Forelimb muscle (tissue), 1 donor: ENCODE data around the gene RIT1. TPM values are rescaled to one million over a fixed set of nuclear protein-coding genes. Genes with fewer than 3 reads are reported as not detected.
"Not testable (repeated sequence)": the region's sequence is repeated elsewhere in the genome, so short reads cannot be mapped to it uniquely, and the experiment has no call there.

Experiments
- DNase-seq: peaks from one replicate; pipeline ENCODE4 v3.0.0-alpha.2; 2013; ENCODE audit warnings: low read depth
- polyA plus RNA-seq: library from polyadenylated mRNA; unstranded; fragments of 120-200 nt; gene quantifications from one replicate; pipeline ENCODE4 v1.2.1, GENCODE V29; 2013; ENCODE audit not compliant: insufficient read length

The RIT1 gene
- polyA plus RNA-seq, 1 donor, result 25.9 TPM

DNA sequence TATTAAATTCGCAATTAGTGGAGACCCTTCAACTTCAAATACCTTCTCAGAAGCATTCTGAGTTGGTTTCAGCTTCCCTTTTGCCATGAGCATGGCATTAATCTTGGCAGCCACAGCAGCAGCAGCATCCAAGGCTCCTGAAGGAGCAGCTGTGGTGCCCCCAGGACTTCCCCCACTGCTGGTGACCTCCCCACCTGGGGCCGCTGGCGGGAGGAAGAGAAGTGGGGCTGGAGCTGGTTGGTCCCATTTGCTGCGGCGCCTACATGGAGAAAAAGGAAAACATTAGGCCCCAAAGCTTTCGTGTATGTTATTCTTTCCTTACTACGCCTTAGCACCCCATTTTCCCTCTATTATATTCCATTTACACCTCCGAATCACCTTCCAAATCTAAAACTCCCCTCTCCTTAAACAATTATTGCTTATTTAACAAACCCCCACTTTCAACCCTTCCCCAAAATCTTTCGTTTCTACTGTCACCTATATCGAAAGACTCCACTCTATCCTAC, 22.5 kb upstream of the RIT1 start:
- no peak for DNase-seq

DNA sequence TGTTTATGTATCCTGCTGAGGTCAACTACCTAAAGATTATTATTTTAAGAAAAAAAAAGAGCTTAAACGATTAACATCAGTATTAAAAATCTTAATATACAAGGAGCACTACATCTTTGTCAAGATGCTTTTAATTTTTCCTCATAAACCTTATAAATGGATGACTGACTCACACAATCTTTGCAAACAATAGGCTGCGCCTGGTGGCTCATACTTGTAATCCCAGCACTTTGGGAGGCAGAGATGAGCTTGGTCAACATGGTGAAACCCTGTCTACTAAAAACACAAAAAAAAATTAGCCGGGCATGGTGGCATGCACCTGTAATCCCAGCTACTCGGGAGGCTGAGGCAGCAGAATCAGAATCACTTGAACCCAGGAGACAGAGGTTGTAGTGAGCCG, 21.3 kb upstream of the RIT1 start:
- no peak for DNase-seq

DNA sequence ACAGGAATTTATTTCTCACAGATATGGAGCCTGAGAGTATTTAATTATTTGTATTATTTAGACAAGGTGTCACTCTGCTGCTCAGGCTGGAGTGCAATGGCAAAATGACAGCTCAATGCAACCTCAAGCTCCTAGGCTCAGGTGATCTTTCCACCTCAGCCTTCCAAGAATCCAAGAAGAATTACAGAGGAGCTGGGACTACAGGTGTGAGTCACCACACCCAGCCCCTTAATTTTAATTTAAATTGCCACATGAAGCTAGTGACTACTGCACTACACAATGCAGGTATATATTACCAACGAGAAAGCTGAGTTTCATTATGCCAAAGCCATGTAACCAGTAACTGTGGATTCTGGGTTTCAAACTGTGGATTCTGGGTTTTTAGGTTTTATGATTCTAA, 20.9 kb upstream of the RIT1 start:
- no peak for DNase-seq

DNA sequence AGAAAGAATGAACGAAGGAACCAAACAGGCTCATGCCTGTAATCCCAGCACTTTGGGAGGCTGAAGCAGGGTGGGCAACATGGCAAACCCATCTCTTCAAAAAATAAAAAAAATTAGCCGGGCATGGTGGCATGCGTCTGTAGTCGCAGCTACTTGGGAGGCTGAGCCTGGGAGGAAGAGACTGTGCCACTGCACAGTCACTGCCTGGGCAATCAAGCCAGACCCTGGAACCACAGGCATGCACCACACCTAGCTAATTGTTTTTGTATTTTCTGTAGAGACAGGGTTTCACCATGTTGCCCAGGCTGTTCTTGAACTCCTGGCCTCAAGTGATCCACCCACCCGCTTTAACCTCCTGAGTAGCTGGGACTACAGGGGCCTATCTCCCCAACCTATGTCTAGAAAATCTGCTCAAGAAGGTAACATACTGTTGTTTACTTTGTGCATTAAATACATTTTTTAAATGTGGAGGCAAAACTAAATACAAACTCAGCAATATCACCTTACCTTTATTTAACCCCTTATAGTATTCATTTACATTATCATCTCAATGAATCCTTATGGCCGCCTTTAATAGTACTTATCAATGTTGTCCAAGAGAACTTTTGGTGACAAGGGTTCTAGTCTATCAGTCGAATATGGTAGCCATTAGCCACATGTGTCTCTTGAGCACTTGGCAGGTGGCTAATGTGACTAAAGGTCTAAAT, 20.3 kb upstream of the RIT1 start:
- DNase-seq, result no peak

DNA sequence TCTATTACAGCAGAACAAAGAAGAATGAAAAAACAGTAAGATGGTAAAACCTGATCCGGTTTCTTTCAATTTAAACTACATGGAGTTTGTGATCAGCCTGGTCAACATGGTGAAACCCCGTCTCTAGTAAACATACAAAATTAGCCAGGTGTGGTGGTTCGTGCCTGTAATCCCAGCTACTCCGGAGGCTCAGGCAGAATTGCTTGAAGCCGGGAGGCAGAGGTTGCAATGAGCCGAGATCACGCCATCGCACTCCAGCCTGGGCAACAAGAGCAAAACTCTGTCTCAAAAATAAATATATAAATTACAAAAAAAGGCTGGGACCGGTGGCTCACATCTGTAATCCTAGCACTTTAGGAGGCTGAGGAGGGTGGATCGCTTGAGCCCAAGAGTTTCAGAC, 19.6 kb upstream of the RIT1 start:
- not testable (repeated sequence) for DNase-seq

DNA sequence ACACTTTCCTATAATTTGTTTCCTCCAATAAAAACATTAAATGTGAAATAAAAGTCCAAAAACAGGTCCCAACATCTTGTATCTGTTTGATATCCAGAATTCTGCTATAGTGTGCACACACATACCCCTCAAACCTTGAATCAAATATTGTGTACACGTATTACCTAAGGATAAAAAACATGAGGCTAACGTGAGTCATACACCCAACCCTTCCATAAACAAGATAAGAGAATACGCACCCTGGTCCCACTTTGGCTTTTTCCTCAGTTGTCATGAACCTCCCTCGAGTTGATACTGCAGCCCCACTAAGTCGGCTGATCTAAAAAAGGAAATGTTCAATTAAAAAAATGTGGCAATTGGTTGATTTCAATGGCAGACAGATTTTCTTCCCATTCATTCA, 17.9 kb upstream of the RIT1 start:
- no peak for DNase-seq

DNA sequence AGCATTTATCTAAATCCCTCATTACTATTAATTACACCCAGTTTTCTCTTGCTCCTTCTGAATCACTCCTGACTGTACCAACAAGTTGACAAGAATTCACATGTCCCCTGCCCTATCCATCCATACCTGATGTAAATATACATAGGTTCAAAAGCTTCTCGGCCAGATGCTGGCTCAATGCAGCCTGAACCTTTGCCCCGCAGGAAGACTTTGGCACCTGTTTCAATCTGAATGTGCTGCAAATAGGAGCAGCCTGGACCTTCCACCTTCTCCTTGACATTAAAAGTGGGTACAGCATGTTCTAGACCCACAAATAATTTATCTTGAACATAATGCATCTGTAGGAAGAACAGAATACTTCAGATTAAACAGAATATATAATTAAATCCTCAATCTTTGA, 14.4 kb upstream of the RIT1 start:
- no peak for DNase-seq

DNA sequence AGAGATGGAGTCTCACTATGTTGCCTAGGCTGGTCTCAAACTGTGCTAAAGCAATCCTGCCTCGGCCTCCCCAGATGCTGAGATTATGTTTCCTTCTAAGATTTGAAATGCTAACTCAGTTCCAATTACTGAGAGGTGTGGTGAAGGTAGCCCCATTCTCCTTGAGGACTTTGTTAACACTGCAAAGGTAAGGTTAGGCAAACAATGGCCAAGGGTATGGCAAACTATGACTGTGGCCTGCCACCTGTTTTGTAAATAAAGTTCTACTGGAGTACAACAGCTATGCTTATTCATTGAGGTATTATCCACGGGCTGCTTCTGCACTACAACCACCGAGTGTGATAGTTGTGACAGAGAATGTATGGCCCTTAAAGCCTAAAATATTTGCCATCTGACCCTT, 9.6 kb upstream of the RIT1 start:
- DNase-seq, result no peak

DNA sequence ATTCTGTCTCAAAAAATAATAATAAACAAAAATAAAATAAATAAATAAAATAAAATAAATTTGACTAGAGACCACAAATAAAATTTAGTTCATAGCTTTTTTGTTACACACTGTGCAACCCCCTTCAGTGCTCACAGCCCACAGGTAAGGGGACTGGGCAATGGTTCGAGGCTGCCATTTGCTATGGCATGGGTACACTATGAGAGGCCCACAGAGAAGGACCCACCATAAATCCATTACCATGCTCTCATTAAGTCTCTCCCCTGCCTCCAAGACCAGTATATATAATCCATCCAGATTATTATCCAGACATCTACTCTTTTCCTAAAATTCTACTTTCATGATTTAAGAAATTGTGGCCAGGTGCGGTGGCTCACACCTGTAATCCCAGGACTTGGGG, 8.7 kb upstream of the RIT1 start:
- no peak for DNase-seq

DNA sequence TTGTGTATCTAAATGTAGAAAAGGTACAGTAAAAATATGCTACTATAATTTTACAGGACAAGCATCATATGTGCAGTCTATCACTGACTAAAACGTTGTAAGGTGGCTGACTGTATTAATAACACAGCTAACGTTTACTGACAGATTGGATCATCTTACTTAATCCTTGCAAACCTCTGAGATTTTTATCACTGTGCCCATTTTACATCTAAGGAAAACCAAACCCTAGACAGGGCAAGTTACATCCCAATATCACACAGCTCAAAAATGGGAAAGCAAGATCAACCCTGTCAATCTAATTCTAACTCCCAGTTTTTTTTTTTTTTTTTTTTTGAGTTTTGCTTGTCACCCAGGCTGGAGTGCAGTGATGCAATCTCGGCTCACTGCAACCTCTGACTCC, 7.5 kb upstream of the RIT1 start:
- no peak for DNase-seq

DNA sequence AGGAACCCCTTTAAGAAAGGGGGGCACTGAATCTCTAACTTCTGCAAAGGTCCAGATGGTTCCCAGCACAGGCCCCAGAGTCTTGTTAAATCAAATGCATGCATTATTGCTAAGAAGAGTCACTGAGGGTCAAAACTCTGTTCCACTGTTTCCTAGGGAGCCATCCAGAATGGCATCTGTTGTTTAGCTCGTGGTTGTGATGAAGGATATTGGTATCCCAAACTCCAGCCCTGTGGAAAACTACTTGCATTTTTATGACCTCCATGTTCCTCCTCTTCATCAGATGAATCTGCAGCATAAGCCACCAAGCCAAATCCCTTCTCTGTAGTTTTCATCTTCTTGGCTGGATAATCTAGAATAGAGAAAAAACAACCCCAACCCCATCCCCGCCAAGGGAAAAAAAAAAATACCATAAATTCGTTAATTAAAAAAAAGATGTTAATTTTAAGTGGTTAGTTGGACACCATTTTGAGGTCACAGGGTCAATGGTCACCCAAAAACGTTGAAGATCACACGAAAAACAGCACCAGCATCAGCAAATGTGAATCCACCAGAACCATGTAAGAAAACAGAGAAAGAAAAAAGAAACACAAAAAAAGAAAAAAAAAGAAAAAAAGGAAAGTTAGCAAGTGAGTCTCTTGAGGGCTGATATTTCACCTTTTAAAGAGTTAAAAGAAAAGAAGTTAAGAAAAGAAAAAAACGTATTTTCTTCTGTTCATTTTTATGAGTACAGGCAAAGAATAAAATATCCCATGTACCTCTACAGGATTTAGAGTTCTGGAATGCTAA, 3.0 kb upstream of the RIT1 start:
- DNase-seq, result no peak

DNA sequence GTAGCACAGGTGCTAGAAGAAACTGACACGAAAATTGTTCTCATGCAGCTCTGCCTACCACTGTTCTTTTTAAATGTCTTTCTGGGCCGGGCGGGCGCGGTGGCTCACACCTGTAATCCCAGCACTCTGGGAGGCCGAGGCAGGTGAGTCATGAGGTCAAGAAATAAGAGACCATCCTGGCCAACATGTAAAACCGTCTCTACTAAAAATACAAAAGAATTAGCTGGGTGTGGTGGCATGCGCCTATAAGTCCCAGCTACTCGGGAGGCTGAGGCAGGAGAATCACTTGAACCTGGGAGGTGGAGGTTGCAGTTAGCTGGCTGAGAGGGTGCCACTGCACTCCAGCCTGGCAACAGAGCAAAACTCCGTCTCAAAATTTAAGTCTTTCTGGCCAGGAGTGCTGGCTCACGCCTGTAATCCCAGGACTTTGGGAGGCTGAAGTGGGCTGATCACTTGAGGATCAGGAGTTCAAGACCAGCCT, 947 bp upstream of the RIT1 start:
- no peak for DNase-seq

DNA sequence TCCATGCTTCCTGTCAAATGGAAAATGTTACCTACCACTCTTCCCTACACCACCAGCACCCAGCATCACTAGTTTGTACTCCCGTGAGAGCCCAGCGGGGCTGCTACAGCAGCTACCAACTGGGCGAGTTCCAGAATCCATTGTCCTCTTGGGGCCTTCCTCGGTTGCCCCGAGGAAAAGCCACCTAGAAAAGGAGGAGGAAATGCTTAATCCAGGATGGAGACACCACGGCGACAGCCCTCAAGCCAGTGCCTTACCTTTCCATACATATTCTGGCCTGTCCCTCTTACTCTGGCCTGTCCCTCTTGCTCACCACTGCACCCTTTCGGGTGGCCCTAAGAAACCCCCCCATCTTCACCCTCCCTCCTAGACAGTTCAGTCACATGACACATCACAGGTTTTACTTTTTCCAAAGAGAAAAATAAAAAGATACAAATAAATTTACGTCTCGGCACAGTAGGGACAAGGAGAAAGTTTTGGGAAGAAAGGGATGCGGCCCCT, 478 bp downstream of the RIT1 start:
- no peak for DNase-seq

DNA sequence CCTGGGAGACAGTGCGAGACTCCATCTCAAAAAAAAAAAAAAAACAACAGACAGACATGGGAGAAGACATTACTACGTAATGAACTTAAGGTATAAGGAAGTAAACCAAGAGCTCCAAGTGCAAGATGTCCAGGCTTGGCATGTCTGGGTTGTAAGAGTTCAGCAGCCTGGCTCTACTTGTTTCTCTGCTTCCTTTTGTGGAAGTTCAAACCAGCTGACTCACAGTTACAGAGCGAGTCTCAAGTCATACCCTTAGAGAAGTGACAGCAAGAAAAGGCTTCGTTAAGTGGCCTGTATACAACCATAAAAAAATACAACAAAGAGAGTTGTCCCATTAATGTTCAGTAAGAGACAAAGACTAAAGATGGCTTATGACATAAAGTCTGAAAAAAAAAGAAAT, 1.3 kb downstream of the RIT1 start:
- DNase-seq, result no peak

DNA sequence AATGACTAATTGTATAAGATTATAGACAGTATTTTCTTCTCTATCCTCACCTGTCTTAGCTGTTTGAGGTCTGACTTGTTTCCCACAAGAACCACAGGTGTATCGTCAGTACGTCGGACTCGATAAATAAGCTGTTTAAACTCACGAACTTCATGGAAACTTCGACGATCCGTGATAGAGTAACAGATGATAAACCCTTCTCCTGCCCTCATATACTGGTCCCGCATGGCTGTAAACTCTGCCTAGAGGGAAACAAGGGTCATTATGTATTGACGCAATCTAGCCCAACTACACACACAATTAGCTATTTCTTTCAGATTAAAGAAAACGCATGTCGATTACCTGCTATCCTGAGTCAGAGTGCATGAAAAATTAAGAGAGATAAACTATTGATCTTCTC, 6.9 kb downstream of the RIT1 start:
- no peak for DNase-seq

DNA sequence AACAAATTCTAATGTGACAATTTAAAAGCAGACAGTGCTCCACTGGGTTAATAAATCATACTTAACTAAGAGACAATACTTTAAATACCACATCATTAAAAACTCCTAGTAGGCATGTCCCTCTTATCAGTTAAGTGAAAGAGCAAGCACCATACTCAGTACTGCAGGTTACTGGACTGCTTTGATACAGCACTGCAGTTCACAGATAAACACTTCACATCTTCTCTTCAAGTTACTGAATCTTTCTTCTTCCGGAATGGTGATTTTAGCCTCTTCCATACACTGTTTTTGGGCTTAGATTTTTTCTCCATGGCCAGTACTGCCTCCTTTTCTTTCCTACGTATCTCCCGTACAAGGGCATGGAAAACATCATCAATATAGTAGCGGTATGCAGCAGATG, 11.0 kb downstream of the RIT1 start:
- DNase-seq, result no peak

DNA sequence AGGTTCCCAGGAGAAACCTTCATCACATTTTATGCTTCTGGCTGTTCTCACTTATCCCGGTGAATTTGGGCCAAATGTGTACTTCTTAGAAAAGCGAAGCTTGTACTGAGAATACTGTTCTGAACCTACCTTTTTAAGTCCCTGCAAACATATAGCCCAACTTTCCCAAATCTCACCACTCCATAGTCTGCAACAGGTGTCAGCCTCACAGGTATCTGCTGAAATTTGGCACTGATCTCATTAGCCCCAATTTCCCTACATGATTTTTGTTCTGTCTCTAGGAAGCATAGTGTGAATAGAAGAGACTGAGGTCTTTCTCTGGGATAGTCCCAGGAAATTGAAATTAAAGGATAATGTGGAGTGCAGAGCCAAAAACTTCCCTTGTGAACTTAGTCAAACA, 11.5 kb downstream of the RIT1 start:
- no peak for DNase-seq

DNA sequence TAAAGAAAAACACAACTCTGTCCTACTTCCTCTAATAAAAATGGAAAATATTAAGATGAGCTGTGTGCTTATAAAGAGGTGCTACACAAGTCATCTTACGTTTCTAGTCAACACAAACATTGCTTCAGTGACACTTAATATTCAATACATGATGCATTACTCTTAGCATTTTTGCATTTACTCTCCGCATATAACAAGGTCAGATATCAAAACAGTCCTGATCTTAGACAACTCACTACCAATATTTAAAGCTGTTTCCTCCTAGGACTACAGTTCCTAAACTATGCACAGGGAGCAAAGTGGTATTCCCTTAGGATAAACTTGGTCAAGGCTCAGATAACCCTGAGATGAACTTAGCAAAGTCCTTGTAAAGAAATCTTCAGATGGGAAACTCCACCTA, 12.3 kb downstream of the RIT1 start:
- DNase-seq, result no peak

DNA sequence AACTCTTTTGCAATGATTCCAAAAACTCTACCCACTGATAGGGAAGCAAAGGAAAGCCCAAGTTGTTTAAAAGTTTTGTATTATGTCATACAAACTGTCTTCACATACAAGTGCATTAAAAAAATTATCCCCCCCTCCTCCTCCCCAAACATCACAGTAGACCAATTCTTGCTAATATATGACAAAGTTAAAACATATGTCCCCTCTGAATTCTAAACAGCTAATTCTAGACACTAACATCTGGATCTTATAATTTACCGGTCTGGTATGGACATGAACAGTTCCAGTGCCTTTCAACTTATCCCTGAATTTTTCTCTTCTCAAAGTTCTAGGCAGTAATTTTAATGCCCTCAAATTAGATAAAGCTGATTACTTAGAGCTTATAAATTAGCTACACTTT, 13.4 kb downstream of the RIT1 start:
- DNase-seq, result no peak

DNA sequence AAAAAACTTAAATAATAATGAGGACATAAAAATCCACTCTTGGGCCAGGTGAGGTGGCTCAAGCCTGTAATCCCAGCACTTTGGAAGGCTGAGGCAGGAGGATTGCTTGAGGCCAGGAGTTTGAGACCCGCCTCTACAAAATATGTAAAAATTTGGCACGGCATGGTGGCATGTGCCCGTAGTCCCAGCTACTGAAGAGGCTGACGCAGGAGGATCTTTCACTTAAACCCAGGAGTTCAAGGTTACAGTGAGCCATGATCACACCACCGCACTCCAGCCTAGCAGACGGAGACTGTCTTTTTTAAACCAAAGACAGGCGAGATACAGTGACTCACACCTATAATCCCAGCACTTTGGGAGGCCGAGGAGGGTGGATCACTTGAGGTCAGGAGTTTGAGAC, 14.7 kb downstream of the RIT1 start:
- DNase-seq, result not testable (repeated sequence)

DNA sequence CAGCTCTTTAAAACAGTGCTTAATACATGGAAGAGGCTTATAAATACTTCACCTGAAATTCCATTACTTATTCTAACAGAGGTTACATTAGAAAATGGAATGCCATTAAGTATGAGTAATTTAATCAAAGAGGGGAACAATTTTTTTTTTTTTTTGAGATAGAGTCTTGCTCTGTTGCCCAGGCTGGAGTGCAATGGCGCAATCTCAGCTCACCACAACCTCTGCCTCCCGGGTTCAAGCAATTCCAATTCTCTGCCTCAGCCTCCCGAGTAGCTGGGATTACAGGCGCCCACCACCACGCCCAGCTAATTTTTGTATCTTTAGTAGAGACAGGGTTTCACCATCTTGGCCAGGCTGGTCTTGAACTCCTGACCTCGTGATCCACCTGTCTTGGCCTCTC, 15.5 kb downstream of the RIT1 start:
- not testable (repeated sequence) for DNase-seq

DNA sequence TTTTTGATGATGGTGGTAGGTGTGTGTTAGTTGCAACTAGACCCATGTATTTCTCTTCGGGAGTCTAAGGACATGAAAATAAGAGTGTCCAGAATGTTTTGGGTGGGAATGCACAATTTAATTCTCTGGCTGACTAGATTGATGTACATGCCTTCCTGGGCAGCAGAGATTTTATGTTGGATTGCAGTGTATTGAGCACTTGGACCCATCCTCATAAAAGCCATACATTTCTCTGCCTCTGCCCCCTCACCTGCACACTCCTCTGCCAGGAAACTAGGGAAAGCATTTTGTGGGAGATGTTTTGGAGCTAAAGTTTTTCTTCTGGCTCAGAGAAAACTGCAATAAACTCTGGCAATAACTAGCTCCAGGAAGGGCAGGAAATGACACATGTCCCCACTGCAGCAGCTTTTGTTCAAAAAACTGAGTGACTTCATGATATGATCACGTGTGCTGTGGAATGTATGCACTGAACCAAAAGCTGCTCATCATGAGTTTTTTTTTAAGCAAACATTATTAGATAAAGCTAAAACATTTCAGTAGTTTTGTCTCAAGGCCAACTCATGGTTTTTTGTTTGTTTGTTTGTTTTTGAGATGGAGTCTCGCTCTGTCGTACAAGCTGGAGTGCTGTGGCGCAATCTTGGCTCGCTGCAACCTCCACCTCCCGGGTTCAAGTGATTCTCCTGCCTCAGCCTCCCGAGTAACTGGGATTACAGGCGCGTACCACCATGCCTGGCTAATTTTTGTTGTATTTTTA, 17.6 kb downstream of the RIT1 start:
- DNase-seq, result peak; percentile 56
